ENCODE measurements around the gene STON1.

Gene STON1

DNA sequence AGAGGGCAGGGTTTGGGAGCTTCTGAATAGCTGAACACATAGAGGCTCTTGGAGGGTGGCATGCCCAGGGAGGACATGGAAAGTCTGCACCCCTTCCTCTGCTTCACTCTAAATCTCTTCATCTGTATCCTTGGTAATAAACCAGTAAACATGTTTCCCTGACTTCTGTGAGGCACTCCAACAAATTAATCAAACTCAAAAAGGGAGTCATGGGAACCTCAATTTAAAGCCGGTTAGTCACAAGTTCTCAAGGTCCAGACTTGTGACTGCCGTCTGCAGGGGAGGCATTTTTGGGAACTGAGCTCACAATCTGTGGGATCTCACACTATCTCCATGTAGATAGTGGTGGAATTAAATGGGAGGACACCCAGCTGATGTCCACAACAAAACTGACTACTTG is 33.1 kb upstream of the STON1 start:
- no peak overlapping the region for H3K4me3 ChIP-seq
- DNase-seq (ENCODE audit: low spot score), result no peak
- TF ChIP-seq, protein P1, sequence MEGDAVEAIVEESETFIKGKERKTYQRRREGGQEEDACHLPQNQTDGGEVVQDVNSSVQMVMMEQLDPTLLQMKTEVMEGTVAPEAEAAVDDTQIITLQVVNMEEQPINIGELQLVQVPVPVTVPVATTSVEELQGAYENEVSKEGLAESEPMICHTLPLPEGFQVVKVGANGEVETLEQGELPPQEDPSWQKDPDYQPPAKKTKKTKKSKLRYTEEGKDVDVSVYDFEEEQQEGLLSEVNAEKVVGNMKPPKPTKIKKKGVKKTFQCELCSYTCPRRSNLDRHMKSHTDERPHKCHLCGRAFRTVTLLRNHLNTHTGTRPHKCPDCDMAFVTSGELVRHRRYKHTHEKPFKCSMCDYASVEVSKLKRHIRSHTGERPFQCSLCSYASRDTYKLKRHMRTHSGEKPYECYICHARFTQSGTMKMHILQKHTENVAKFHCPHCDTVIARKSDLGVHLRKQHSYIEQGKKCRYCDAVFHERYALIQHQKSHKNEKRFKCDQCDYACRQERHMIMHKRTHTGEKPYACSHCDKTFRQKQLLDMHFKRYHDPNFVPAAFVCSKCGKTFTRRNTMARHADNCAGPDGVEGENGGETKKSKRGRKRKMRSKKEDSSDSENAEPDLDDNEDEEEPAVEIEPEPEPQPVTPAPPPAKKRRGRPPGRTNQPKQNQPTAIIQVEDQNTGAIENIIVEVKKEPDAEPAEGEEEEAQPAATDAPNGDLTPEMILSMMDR (IDR thresholded peaks at IDR 0.05), result no peak
- H3K27ac ChIP-seq, result no peak overlapping the region

DNA sequence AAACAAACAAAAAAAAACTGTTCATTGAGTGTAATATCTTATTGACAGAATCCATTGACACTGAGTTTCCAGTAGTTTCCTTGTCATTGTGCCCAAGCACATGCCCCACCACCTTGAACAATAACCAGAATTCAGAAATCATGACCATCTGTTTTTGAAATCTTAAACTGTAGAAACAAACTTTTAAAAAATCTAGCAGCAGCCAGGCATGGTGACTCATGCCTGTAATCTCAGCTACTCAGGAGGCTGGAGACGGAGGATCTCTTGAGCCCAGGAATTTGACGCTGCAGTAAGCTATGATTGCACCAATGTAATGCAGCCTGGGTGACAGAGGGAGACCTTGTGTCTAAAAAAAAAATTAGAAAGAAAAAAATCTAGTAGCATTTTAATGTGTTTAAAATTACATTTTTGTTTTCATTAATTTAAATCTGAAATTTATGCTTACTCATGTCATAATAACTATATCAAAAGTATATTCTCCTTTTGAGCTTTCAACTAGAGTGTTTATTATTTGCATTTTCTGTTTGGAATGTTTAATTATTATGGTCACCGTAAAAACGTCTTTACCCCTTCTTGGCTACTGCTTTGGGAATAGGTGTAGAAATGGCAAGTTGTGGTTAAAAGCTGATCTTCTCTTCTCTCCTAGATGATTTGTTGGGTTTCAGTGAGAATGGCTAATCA is 25.2 kb upstream of the STON1 start:
- DNase-seq (ENCODE audit: low spot score), result no peak
- H3K27ac ChIP-seq, result no peak overlapping the region
- TF ChIP-seq, protein P1 (IDR thresholded peaks at IDR 0.05), result no peak
- H3K4me3 ChIP-seq, result no peak overlapping the region

DNA sequence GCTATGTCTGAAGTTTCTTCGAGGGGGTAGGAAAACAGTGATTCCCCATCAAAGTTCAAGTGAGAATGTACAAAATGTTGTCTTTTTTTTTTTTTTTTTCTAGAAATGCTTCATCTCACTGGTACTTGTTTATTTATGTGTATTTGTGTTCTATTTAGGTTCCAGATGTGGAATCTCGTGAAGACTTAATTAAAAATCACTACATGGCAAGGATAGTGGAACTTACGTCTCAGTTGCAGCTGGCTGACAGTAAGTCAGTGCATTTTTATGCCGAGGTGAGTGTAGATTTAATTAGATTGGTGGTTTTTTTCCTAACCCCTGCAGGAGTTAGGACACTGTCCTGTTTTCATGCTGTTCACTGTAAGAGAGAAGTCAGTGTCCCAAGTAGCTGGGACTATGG is 22.8 kb upstream of the STON1 start:
- Histone ChIP-seq H3K4me3 (no peak overlapping the region), H3K27ac (no peak overlapping the region)
- DNase-seq (ENCODE audit: low spot score), result no peak
- TF ChIP-seq, protein P1 (IDR thresholded peaks at IDR 0.05), result no peak

DNA sequence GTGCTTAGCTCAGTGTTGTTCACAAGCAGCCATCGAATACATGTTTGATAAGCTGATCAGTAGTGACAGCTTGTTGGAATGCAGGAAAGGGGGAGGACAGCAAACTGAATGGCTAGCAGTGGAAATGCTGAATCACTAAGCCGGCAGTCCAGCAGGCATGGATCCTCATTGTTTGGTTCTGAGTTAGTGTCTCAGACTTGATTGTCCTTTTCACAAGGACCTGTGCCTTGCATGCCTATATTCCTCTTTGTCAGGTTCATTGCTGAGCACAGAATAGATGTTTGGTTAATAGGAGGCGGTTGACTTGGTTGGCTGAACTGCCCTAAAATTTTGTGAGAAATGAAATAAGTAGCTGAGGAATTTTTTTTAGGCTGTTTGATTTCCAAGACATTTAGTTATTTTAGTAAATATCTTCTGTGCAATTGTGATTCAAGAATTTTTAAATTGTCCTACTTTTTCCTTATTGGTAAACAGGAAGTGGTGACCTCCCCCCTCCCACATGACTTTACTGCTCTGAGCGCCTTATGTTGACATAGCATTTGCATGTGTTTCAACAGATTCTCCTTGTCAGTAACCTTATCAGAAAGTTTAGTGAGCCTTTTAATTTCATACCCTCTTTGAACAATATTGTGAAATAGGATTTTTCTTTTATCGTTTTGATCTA is 21.4 kb upstream of the STON1 start:
- TF ChIP-seq, protein P1 (IDR thresholded peaks at IDR 0.05), result no peak
- H3K4me3 ChIP-seq, result no peak overlapping the region
- peak overlapping the region; percentile 27 to 69 for H3K27ac ChIP-seq
- DNase-seq (ENCODE audit: low spot score), result no peak

DNA sequence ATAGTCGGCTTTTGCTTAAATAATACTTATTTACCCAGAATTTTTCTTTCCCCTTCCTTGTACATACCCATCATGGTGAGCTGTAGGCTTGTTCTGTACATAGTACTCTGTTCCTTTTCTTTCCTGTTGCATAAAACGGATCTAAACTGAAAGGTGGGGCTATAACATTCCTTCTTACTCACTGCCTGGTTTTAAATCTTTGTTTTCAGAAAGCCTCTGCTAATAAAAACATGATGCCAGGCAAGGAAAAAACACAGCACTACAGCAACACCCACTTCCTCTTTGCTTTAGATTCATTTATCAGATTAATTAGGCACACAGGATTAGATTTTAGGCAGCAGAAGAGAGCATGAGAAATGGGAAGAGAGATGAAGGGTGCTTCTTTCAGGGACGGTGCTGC is 19.6 kb upstream of the STON1 start:
- Histone ChIP-seq H3K27ac (peak overlapping the region; percentile 38 to 47), H3K4me3 (no peak overlapping the region)
- no peak for DNase-seq (ENCODE audit: low spot score)
- TF ChIP-seq, protein P1 (IDR thresholded peaks at IDR 0.05), result no peak

DNA sequence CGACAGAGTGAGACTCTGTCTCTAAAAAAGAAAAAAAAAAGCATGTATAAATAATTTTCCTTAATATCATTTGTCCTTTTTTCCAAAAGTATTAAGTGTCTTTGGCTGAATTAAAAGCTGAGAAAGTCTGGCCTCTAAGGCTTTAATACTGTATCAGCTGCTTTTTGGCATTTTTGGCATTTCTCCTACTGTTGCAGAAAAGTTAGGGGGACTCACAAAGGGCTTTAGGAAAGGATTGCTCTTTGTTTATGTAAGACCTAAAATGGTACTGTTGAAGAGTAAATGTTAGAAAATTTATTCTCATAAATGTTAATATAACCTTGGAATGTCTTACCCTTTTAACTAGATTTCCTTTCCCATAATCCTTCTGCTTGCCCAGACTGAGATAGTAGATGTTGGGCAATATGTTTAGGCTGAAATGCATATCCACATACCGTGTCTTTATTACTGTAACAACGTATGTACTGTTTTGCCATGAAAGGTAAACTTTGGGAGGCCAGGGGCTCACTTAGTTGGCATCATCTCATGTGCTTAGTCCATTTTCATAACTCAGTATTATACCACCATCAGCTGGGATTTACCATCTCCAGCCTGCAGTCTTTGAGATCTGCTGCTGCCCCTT is 18.0 kb upstream of the STON1 start:
- Histone ChIP-seq H3K27ac (no peak overlapping the region), H3K4me3 (no peak overlapping the region)
- TF ChIP-seq, protein P1 (IDR thresholded peaks at IDR 0.05), result no peak
- no peak for DNase-seq (ENCODE audit: low spot score)
